ENCODE data around the gene CYP2S1.

The CYP2S1 gene

DNA sequence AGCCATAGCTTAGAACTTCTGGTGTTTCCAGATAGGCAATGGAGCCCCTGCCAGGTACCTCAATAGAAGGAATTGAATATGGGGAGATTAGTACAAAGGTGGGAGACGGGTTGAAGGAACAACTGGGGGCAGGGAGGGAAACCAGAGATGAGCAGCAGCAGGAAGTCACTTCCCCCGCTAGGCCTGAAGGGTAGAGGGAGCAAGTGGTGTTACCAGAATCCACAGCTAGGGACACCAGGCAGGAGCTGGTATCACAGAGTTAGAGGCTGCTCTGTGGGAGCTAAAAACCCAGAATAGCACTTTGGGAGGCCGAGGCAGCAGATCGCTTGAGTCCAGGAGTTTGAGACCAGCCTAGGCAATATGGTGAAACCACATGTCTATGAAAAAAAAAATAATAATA, 55.9 kb downstream of the CYP2S1 start:
- no peak for DNase-seq
- TF ChIP-seq GATA1 (IDR thresholded peaks at IDR 0.05; ENCODE audit: low read depth, low read length) (no peak), POLR2A (IDR thresholded peaks at IDR 0.05; ENCODE audit: low read length) (no peak)

GRCh38 chr19:41249707-41250423, 56.8 kb downstream of the CYP2S1 start:
- TF ChIP-seq GATA1 (IDR thresholded peaks at IDR 0.05; ENCODE audit: low read depth, low read length), result no peak
- no peak for TF ChIP-seq POLR2A (IDR thresholded peaks at IDR 0.05; ENCODE audit: low read length)

DNA sequence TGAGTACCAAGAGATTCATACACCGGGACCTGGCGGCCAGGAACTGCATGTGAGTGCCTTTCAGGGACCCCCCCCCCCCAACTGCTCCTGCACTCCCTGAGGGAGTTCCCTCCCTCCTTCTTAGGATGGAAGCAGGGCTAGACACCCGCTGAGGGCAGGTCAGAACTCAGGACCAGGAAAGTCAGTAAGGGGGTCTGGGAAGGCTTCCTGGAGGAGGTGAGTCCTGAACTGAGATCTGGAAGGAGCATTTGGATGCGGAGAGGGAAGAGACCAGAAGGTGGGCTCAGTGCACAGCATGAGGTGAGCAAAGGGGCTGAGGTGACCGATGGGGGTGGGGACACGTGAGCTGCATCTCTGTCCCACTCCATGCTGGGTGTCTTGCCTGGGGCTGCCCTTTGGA, 60.6 kb downstream of the CYP2S1 start:
- DNase-seq, result no peak

More at GRCh38 chr19:41249707-41250423, 56.8 kb downstream of the CYP2S1 start:
- DNase-seq, result no peak

GRCh38 chr19:41255171-41255570, 62.2 kb downstream of the CYP2S1 start:
- DNase-seq, result no peak
- TF ChIP-seq GATA1 (IDR thresholded peaks at IDR 0.05; ENCODE audit: low read depth, low read length) (no peak), POLR2A (IDR thresholded peaks at IDR 0.05; ENCODE audit: low read length) (no peak)

More for the DNA sequence above, 60.6 kb downstream of the CYP2S1 start:
- TF ChIP-seq POLR2A (IDR thresholded peaks at IDR 0.05; ENCODE audit: low read length) (no peak), GATA1 (IDR thresholded peaks at IDR 0.05; ENCODE audit: low read depth, low read length) (no peak)

Measured in erythroblast (primary cell).